Activated CD8-positive, alpha-beta memory T cell treated with anti-CD3 and anti-CD28 coated beads, Interleukin-2, amount 50 U/mL, for 24 hours (primary cell): Measurements from ENCODE around the gene PDE4B.
"Not testable (repeated sequence)": the region's sequence is repeated elsewhere in the genome, so short reads cannot be mapped to it uniquely, and the experiment has no call there.

Source experiments
- DNase-seq: peaks from one replicate; pipeline ENCODE4 v3.0.0-alpha.2; 2020; ENCODE audit errors: extremely low read depth

The PDE4B gene

DNA sequence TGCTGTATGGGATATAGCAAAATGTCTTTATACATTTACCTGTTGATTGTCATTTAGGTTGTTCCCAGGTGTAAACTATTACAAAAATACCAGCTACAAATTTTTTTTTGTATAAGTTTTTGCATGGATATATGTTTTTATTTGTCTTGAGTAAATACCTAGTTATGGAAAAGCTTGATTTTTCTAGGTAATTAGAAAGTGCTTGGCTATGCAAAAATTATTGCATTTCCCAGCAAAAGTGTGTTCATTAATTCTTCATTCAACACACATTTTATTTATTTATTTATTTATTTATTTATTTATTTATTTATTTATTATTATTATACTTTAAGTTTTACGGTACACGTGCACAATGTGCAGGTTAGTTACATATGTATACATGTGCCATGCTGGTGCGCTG lies 22.1 kb downstream of the PDE4B start:
- DNase-seq, result no peak

DNA sequence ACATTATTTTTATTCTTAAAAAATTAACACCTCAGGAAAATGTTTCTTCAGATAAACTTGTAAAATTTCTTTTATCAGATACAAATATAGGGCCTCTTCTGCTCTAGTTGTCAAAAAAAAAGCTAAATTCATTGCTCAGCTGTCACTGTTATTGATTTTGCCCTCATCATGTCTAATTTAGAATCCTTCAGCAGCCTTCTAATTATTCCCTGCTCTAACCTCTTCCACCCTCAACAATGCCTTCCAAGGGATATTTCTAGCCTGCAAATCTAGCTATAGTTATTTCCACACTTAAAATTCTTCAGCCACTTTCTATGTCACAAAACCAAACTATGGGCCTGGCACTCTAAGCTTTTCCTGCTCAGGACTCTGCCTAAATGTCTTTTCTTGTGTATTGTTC lies 25.2 kb downstream of the PDE4B start:
- DNase-seq, result no peak

DNA sequence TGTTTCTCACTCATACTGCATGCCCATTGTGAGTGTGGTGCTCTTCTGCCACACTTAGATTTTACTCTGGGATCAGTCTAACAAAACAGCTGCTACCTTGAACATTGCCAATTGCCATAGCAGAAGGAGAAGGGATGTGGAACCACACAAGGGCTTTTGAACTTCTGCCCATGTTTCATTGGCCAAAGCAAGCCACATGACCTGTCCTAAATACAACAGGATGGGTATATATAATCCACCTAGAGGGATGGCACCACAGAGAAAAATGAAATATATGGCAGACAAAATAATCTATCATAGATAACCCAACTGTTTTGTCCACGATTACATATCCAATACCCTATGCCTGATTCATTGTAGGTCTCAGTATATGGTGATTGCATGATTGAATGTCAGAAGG lies 26.3 kb downstream of the PDE4B start:
- no peak for DNase-seq

DNA sequence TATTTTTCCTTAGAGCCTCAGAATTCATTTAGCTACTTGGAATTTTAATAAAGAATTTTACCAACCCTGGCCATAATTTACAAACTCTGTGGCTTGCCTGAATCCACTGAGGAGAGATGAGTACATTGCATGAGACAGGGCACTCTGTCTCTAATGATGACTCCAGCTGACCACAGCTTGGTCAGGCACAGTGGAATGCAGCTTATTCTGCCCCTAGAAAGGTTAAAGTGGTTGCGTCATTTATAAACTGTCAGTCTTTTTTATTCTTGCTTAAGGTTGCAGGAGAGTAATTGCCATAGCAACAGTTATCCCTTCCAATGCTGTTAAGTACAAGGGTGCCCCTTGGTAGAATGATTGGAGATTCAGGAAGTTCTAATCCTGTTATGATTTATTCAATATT lies 28.3 kb downstream of the PDE4B start:
- no peak for DNase-seq

DNA sequence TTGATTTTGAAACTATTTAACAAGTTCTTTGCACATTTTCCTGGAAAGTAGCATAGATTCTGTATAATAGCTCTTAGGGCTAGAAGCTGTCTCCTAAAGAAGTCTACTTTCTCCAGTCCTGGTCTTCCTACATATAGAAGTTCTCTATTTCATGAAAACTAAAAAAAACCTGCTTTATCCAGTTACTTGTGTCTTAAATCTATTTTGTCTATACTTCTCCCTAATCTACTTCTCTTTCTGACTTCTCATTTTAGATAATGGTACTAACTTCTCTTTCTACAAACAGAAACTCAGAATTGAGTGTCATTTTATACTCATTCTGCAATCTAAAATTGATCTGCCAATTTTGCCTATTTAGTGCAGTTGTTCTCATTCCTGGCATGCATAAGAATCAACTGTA lies 28.7 kb downstream of the PDE4B start:
- DNase-seq, result no peak

DNA sequence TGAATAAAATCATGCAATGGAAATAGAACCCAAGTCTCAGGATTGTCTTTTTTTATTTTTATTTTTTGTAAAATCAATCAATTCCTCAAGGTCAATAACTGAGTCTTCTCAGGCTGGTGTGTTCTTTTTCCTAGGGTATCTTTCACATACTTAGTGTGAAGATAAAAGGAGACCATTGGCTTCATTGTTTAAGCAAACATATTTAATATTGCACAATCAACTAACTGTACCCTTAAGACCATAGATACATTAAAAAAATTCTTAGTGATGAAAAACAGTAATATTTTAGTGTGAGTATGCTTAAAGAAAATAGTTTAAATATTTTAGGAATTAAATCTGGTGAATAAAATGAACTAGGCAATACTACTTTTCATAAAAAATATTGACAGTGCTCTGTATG lies 31.4 kb downstream of the PDE4B start:
- DNase-seq, result no peak

DNA sequence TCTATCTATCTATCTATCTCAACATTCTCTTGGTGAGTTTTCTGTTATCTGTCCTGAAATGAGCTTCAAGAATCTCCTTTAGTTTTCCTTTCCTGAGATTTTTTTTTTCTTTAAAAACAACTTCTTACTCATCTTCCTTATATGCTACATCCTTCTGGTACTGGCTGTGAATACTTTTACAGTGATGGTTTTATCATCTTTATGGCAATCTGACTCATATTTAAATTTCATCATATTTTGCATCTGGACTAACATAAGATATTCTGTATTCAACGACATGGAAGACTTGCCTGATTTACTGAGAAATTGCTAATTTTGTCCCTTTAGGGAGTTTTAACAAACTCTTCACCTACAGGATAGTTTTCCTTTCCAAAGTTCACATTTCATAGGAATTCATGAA lies 33.0 kb downstream of the PDE4B start:
- no peak for DNase-seq

DNA sequence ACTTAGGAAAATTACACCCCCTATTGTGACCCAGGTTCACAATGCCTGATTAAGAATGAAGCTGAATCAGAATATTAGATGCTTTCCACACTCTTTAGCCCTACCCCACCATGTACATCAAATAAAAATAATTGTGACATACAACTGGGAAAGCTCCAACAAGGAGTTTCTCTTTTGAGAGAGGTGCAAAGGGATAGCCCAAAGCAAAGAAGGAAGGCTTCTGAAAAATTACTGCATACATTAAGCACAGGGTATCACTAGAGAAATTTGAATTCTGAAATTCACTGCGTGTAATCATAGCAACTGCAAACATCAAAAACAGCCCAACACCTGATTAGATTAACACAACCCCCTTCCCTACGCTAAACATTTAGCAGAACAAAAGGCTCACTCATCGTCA lies 34.1 kb downstream of the PDE4B start:
- no peak for DNase-seq

DNA sequence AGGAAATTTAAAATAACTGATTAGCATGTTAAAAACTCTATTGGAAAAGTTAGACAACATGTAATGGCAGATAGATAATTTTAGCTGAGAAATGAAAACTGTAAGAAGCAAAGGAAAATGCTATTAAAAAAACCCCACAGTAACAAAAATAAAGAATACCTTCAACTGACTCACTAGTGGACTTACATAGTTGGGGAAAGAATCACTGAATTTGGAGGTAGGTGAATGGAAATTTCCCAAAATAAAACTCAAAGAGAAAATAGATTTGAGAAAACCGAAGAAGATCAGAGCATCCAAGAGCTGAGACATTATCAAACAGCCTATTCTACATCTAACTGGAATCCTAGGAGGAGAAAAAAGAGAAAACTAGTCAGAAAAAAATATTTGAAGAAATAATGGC lies 34.7 kb downstream of the PDE4B start:
- no peak for DNase-seq

DNA sequence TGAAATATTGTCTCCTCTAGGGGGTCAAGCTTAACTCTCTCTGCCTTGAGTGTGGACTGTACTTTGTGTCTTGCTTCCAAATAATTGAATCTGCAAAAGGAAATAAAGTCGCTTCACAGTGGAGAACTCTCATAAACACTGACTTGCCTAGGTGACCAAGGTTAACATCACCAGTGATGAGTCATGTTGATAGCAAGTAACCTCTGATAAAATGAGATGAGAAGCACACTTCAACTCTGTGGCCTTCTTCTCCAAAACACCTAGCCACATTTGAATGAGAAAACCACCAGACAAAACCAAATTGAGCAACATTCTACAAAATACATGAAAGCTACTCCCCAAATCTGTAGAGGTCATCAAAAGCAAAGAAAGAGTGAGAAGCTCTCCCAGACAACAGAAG lies 37.6 kb downstream of the PDE4B start:
- no peak for DNase-seq

DNA sequence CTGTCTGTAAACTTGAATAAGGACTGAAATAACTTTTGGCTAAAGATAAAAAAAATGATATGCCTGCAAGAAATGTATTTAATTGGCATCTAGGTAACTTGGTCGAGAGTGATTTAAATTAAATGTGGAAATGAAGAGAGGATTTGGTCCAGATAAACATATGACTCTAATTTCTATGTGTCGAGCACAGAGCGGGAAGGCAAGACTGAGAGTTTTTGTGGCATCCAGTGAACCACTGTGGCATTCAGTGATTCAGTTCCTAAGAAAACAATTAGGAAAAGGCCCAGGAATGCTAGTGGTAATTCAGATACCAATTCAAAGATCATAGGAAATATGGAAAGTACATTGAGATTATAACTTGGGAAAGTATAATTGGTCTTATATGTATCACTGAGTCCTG lies 39.6 kb downstream of the PDE4B start:
- no peak for DNase-seq

DNA sequence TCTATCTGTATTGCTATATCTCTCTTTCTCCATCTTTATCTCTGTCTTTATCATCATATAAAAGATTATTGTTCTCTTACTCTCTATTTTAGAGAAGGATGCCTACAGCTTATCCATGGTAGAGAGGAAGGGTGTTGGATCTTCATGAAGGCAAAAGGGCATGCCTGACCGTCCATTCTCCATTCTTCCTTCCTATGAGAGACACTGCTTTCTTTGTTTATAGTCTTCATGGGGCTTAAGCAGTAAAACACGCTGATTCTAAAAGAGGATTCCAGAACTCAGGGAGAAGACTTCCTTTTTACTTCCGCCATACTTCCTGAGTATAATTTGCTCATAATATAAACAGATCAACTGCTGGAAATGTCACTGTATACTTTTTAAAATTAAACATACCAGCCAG lies 44.0 kb downstream of the PDE4B start:
- no peak for DNase-seq

DNA sequence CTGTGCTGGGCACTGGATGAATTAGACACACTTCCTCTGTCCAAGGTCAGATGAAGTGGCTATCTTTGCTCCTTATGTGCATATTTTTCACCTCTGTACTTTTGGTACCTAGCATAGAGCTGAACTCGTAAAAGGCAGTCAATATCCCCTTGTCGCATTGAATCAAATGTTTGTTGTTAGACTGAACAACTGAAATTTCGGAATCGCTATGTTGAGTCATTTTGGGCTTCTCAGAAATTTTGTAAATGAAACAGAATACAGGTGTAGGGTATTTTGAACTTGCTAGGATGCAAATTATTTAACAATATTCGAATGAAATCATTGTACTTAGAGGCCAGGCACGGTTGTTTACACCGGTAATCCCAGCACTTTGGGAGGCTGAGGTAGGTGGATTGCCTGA lies 48.0 kb downstream of the PDE4B start:
- no peak for DNase-seq

DNA sequence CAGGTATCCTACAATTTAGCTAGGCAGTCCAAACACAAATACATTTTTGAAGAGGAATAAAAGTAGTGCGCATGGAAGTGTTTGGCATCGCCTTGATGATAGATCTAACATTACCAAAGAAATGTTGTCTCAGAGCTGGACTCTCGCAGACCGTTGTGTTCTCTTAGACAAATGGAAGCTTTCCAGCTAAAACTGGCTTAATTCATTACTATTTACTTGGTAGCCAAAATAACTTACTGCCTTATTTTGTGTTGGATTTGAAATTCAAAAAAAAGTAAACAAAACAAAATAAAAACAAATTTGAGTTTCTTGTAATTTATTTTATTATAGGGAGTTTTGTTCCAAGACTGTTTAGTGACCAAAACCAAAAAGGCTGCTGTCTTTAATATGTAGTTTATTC lies 51.6 kb downstream of the PDE4B start:
- DNase-seq, result no peak

DNA sequence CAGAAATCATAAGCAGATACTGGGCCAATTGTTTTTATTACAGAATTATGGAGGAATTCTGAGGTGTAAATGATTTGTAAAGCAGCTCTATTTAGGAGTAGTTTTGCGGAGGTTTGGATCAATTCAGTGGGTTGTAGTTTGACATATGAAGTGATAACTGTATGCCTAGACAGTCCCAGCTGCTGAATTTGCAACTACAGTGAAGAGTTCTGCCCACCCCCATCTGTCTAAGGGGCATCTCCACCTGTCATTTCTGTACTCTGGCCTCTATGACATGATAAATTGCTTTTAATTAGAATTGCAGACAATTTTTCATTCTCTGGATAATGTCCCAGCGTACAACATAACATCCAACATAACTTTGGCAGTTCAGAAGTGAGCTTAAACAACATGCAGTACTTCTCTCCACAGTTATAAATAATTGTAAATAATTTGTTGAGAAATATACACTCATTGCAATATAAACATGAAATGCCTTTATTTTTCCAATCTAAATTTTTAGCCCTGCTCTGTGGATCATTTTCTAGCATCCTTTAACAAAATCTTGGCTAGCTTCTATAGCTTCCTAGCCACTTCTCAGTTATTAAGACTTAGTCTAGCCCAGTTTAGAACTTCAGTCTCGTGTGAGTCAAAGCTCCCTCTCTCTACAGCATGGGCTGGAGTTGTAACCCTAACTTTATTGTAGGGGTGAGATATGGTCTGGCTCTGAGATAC lies 52.3 kb downstream of the PDE4B start:
- DNase-seq, result no peak

DNA sequence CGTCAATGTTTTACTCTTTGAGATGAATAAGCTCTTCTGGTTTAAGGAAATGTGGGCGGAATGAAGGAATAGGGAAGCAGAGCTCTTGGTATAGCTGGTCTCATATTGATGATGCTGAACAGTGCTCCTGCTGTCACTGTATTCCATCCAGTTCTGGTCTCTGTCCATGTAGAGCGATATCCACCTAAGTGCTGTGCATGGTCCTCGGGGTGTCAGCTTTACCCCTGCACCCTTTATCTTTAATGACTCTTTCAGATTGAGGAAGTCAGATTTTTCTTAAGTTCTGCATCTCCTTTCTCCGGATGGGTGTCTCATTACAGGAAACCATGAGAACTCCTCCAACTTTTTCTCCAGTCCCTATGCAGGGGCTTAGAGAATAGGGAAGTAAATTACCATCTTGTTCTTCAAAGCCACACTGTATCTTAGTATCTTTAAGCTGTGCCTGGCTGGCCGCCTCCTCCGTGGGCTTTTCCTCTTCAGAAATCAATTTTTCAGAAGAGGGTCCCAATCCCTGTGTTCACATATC lies 52.9 kb downstream of the PDE4B start:
- DNase-seq, result no peak

DNA sequence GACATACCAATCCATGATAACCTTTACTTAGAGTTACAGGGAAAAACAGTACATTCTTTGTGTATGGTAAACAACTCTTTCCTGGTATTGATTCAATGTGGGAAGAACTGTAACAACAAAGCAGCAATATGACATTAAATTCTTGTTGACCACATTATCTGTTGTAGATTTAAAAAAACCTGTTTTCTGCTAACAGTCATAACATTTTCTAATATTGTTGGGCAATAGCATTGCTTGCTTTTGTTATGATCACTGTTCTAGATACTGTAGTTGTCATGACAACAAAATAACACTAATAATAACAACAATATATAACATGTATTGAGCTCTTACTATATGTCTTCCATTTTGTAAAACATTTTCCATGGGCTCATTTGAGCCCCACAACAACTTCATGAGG lies 54.2 kb downstream of the PDE4B start:
- no peak for DNase-seq

DNA sequence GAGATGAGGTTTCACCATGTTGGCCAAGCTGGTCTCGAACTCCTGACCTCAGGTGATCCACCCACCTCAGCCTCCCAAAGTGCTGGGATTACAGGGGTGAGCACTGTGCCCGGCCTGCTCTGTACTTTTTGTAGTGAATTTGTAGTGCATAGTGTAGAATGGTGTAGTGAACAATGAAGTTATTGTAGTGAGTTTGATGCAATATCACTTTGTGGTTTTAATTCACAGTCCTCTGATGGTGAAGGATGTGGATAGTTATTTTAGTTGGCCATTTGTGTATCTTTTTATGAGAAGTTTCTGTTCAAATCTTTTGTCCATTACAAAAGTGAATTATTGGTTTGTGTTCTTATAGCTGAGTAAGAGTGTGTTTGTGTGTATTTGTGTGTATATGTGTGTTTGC lies 57.6 kb downstream of the PDE4B start:
- no peak for DNase-seq

DNA sequence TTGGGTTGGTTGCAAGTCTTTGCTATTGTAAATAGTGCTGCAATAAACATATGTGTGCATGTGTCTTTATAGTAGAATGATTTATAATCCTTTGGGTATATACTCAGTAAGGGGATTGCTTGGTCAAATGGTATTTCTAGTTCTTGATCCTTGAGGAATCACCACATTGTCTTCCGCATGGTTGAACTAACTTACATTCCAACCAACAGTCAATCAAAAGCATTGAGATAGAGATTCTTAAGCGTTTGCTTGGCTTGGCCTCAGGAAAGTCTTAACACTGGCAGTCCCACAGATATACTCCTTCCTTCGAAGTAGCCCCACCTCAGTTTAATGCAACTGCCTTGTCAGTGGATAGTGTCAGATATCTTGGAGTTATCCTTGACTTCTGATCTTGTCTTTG lies 63.9 kb downstream of the PDE4B start:
- DNase-seq, result not testable (repeated sequence)

DNA sequence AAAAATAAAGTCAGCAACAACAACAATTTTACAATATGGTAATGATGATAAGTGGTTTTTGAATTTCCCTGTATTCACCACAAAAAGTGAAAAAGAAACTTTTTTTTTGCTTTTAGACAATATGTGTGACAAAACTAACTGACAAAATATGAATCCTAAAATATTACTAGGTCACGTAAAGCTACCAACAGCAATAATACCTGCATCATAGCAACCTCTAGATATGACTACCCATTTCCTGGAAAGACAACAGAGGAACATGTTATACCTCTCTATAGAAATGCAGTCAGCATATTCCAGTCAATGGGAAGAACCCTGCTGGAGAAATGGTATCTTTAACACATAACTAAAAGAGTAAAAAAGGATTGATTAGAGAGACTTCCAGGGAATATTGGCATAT lies 73.7 kb downstream of the PDE4B start:
- no peak for DNase-seq

DNA sequence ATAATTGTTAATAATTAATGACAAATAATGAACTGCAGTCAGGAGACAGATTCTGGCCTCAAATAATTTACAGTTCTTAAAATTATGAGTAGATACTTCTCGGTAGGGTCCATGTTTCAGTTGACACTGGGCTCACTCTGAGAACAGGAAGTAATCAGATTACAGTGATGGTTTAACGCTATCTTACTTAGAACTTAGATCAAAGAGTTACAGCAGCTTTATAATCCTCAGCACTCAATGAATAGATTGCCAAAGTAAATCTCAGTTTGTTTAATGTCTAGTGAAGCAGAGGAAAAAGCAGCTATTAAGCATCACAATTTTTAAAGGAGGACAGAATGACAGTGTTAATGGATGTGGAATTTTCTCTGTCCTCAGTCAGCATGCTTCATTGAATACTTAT lies 79.6 kb downstream of the PDE4B start:
- DNase-seq, result no peak

DNA sequence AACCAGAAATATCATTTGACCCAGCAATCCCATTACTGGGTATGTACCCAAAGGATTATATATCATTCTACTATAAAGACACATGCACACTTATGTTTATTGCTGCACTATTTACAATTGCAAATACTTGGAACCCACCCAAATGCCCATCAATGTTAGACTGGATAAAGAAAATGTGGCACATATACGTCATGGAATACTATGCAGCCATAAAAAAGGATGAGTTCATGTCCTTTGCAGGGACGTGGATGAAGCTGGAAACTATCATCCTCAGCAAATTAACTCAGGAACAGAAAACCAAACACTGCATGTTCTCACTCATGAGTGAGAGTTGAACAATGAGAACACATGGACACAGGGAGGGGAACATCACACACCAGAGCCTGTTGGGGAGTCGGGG lies 85.6 kb downstream of the PDE4B start:
- DNase-seq, result not testable (repeated sequence)

DNA sequence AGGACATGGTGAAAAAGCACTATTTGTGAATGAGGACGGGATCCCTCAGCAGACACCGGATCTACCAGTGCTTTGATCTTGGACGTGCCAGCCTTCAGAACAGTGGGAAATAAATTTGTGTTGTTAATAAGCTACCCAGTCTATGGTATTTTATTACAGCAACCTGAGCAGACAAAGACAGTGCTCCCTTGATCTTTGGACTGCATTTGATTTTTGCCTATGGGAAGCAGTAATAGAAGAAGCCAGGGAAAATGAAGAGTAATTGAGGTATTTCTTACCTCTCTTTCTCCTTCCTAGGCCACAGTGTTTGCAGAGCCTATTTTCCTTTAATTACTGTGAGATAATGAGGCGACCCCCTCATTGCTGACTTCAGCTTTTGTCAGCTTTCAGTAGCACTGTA lies 87.9 kb downstream of the PDE4B start:
- no peak for DNase-seq

DNA sequence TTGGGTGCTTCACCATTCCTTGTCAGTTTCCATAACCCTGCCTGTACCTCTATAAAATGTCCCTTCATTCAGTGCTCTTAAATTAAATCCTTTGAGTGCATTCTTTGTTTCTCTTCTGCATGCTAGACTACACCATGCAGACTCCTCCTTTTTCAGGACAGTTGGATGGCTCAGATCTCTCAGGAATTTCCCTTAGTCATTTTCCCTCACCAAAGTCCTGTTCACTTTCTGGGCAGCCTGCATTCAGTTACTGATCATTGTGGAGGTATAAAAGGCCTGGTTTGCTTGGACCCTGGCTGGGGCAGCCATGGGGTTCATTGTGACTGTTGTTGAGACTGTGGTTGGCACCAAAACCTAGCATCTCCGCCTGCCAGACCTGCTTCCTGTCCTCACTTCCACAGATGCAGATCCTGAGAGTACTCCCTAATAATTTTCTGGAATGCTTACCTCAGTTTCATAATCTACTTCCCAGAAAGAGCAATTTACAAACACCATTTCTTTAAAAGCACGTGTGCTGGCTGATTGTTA lies 88.4 kb downstream of the PDE4B start:
- no peak for DNase-seq
